Breast epithelium (tissue), 4 donors: ENCODE results near the gene TM4SF4. TPM values are rescaled to one million over a fixed set of nuclear protein-coding genes. Genes with fewer than 3 reads are reported as not detected.
A peak's percentile ranks its signal among the peaks of the same experiment; 100 is the strongest.

ENCODE experiments used
- DNase-seq, 2 donors: peaks; one replicate each; pipeline ENCODE4 v3.0.0-alpha.2; 2019; ENCODE audit warnings: low spot score in 2 of 2
- H3K27ac ChIP-seq, 2 donors: fragments of 200-600 bp; sonication (generic) in 1 of 2; one replicate each; pipeline ENCODE4 v1.5.1; 2016 to 2019; ENCODE audit warnings: mild to moderate bottlenecking in 1 of 2
- H3K27me3 ChIP-seq, 2 donors: fragments of 200-600 bp; sonication (generic) in 1 of 2; one replicate each; pipeline versions ENCODE4 v1.5.1 to v1.6.0; 2017 to 2019; ENCODE audit warnings: control low read depth in 1 of 2, mild to moderate bottlenecking in 1 of 2
- H3K36me3 ChIP-seq: fragments of 200-600 bp; one replicate; pipeline ENCODE4 v1.5.1; 2019
- H3K4me1 ChIP-seq, 2 donors: fragments of 200-600 bp; sonication (generic); one replicate each; pipeline ENCODE4 v1.5.1; 2016 to 2019; ENCODE audit warnings: control low read depth in 1 of 2
- H3K4me3 ChIP-seq, 3 donors: fragments of 200-600 bp; sonication (generic); 1 replicate in 2 of 3; 2 replicates in 1 of 3; pipeline ENCODE4 v1.5.1; 2016 to 2019; ENCODE audit warnings: mild to moderate bottlenecking in 3 of 3, moderate library complexity in 2 of 3
- H3K9me3 ChIP-seq, 2 donors: fragments of 200-600 bp; sonication (generic) in 1 of 2; one replicate each; pipeline ENCODE4 v1.5.1; 2016 to 2019; ENCODE audit warnings: control low read depth in 1 of 2
- POLR2A ChIP-seq: fragments of 450-650 bp; IDR thresholded peaks from one replicate; pipeline ENCODE4 v1.6.1; 2016; ENCODE audit warnings: antibody characterized with exemption, mild to moderate bottlenecking, moderate library complexity
- POLR2AphosphoS5 ChIP-seq, 3 donors: sonication (generic); formaldehyde crosslinking; IDR thresholded peaks; one replicate each; pipeline ENCODE4 v1.6.1; 2017; ENCODE audit warnings: antibody characterized with exemption in 3 of 3
- intact Hi-C: fragments of 100-400 bp; cut with DNase I; formaldehyde crosslinking; loops from one replicate; pipeline ENCODE4 v1.15.1; 2023; ENCODE audit warnings: low total_unique reads
- total RNA-seq, 3 donors: library from RNA; depleted of rRNA; stranded (reverse); fragments of >200 nt; gene quantifications; one replicate each; pipeline ENCODE4 v1.1.0, GENCODE V29; 2016
- TF ChIP-seq, protein P1 (sequence below), 3 donors: fragments of 450-650 bp; IDR thresholded peaks; one replicate each; pipeline ENCODE4 v1.5.1; 2016 to 2017; ENCODE audit warnings: antibody characterized with exemption in 3 of 3, mild to moderate bottlenecking in 3 of 3, moderate library complexity in 3 of 3

Gene TM4SF4
- total RNA-seq, 3 donors from 2014 or later: 1.6 TPM; not detected in 2

GRCh38 chr3:149489060-149489690 is 14.7 kb downstream of the TM4SF4 start:
- Histone ChIP-seq H3K36me3 (no peaks in the 10 kb centered on the region), H3K27ac (no peak overlapping the region), H3K27me3 (no peaks in the 10 kb centered on the region), H3K9me3 (no peaks in the 10 kb centered on the region), H3K4me1 (no peaks in the 10 kb centered on the region), H3K4me3 (no peak overlapping the region)
- intact Hi-C loops: no loop called here
- TF ChIP-seq, protein P1, sequence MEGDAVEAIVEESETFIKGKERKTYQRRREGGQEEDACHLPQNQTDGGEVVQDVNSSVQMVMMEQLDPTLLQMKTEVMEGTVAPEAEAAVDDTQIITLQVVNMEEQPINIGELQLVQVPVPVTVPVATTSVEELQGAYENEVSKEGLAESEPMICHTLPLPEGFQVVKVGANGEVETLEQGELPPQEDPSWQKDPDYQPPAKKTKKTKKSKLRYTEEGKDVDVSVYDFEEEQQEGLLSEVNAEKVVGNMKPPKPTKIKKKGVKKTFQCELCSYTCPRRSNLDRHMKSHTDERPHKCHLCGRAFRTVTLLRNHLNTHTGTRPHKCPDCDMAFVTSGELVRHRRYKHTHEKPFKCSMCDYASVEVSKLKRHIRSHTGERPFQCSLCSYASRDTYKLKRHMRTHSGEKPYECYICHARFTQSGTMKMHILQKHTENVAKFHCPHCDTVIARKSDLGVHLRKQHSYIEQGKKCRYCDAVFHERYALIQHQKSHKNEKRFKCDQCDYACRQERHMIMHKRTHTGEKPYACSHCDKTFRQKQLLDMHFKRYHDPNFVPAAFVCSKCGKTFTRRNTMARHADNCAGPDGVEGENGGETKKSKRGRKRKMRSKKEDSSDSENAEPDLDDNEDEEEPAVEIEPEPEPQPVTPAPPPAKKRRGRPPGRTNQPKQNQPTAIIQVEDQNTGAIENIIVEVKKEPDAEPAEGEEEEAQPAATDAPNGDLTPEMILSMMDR (IDR thresholded peaks at IDR 0.05): peak in 1 of 3 donors; percentile 32
- TF ChIP-seq POLR2A (no peak), POLR2AphosphoS5 (IDR thresholded peaks at IDR 0.05) (no peak)
- no peak for DNase-seq

GRCh38 chr3:149490260-149490971 is 15.9 kb downstream of the TM4SF4 start:
- Histone ChIP-seq H3K36me3 (no peaks in the 10 kb centered on the region), H3K4me3 (no peak overlapping the region), H3K27ac (no peak overlapping the region), H3K27me3 (no peaks in the 10 kb centered on the region), H3K4me1 (no peaks in the 10 kb centered on the region), H3K9me3 (no peaks in the 10 kb centered on the region)
- no peak for TF ChIP-seq POLR2A
- TF ChIP-seq POLR2AphosphoS5 (IDR thresholded peaks at IDR 0.05): no peak
- TF ChIP-seq, protein P1 (IDR thresholded peaks at IDR 0.05): no peak
- no peak for DNase-seq
- intact Hi-C loops: no loop called here

- DNase-seq: no peak
Measured at GRCh38 chr3:149493315-149494021, 19.0 kb downstream of the TM4SF4 start.

DNA sequence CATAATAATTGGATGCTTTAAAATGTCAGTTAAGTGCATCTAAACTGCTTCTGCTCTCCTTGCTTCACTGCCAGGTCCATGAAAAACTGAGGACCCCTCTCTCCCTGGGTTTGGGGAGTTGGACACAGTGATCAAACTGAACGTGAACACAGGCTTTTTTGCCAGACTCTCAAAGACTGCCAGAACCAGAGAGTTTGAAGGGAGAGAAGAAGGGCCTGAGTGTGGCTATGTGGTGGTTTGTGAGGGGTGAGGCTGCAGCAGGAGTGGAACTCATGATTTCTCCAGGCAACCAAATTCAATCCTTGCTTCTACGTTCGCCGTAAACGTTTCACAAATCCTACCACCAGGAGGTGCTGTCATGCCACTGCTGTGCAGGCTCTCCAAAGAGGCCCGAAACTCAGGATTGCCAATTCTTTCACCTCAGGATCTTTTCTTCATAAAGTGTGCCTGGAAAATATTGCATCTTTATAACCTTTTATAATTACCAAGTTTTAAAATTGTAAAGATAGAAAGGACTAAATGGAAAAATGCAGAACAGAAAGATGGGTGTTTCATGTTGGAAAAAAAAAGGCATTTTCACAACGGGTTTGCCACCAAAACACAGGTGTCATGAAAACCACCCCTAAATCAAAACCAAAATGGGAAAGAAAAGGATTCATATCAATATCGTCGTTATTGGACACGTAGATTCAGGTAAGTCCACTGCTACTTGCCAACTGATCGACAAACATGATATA is 19.7 kb downstream of the TM4SF4 start:
- Histone ChIP-seq H3K27me3 (no peaks in the 10 kb centered on the region), H3K9me3 (no peaks in the 10 kb centered on the region), H3K4me3 (no peak overlapping the region), H3K4me1 (no peaks in the 10 kb centered on the region), H3K36me3 (no peaks in the 10 kb centered on the region), H3K27ac (no peak overlapping the region)
- intact Hi-C loops: no loop called here
- DNase-seq: peak in 1 of 2 donors; percentile 58
- TF ChIP-seq, protein P1 (IDR thresholded peaks at IDR 0.05): peak; percentile 65 to 81 (median 67)
- TF ChIP-seq POLR2AphosphoS5 (IDR thresholded peaks at IDR 0.05): no peak

More at GRCh38 chr3:149493315-149494021, 19.0 kb downstream of the TM4SF4 start:
- TF ChIP-seq POLR2AphosphoS5 (IDR thresholded peaks at IDR 0.05) (no peak), POLR2A (no peak)
- TF ChIP-seq, protein P1 (IDR thresholded peaks at IDR 0.05): no peak
- Histone ChIP-seq H3K27ac (no peak overlapping the region), H3K9me3 (no peaks in the 10 kb centered on the region), H3K4me1 (no peaks in the 10 kb centered on the region), H3K4me3 (no peak overlapping the region), H3K36me3 (no peaks in the 10 kb centered on the region), H3K27me3 (no peaks in the 10 kb centered on the region)
- intact Hi-C loops: no loop called here
